HepG2 (cell line): ENCODE data around the gene KRI1. TPM values are rescaled to one million over a fixed set of nuclear protein-coding genes. Genes with fewer than 3 reads are reported as not detected.

Experiments used
- ERF ChIP-seq: IDR thresholded peaks from 2 replicates; pipeline ENCODE4 v1.6.1; 2018; ENCODE audit warnings: missing biosample characterization, missing genetic modification reagents
- FOXC1 ChIP-seq: sonication (generic); formaldehyde crosslinking; IDR thresholded peaks from 2 replicates; pipeline ENCODE4 v1.8.0; 2022; ENCODE audit warnings: mild to moderate bottlenecking, missing genetic modification reagents, borderline replicate concordance
- HNRNPL ChIP-seq: fragments of 200-400 bp; formaldehyde crosslinking; IDR thresholded peaks from 2 replicates; pipeline ENCODE4 v1.6.1; 2017; ENCODE audit warnings: mild to moderate bottlenecking, low read depth, low read length
- MEIS2 ChIP-seq: sonication (generic); formaldehyde crosslinking; IDR thresholded peaks from 2 replicates; pipeline ENCODE4 v1.9.0; 2021; ENCODE audit warnings: mild to moderate bottlenecking, missing genetic modification reagents
- MTF2 ChIP-seq: sonication (generic); formaldehyde crosslinking; IDR thresholded peaks from 2 replicates; pipeline ENCODE4 v1.5.0; 2020; ENCODE audit warnings: missing genetic modification reagents, borderline replicate concordance
- NAIF1 ChIP-seq: sonication (generic); formaldehyde crosslinking; IDR thresholded peaks from 2 replicates; pipeline ENCODE4 v1.5.0; 2020; ENCODE audit warnings: mild to moderate bottlenecking, missing genetic modification reagents, borderline replicate concordance
- NFKB2 ChIP-seq: sonication (generic); formaldehyde crosslinking; IDR thresholded peaks from 2 replicates; pipeline ENCODE4 v1.4.0; 2020; ENCODE audit warnings: missing genetic modification reagents, borderline replicate concordance
- ONECUT2 ChIP-seq: sonication (generic); formaldehyde crosslinking; IDR thresholded peaks from 2 replicates; pipeline ENCODE4 v1.4.0; 2020; ENCODE audit warnings: missing genetic modification reagents
- POLR2A ChIP-seq, 2 experiments: IDR thresholded peaks; 2 replicates each; pipeline ENCODE4 v1.6.1; 2011; ENCODE audit warnings: low read depth in 2 of 2, low read length in 2 of 2, mild to moderate bottlenecking in 1 of 2, moderate library complexity in 1 of 2; ENCODE audit not compliant: insufficient read depth in 1 of 2
- RFX1 ChIP-seq: fragments of 450-650 bp; IDR thresholded peaks from 2 replicates; pipeline ENCODE4 v1.6.1; 2017
- RFXAP ChIP-seq: sonication (generic); formaldehyde crosslinking; IDR thresholded peaks from 2 replicates; pipeline ENCODE4 v1.4.0; 2020; ENCODE audit warnings: missing genetic modification reagents, borderline replicate concordance
- SP4 ChIP-seq: sonication (generic); formaldehyde crosslinking; IDR thresholded peaks from 2 replicates; pipeline ENCODE4 v1.8.1; 2023; ENCODE audit warnings: mild to moderate bottlenecking, missing genetic modification reagents
- ZFX ChIP-seq: sonication (generic); formaldehyde crosslinking; IDR thresholded peaks from 2 replicates; pipeline ENCODE4 v1.4.0; 2020; ENCODE audit warnings: mild to moderate bottlenecking, low read depth, missing genetic modification reagents, moderate library complexity
- ZNF20 ChIP-seq: sonication (generic); formaldehyde crosslinking; IDR thresholded peaks from 2 replicates; pipeline ENCODE4 v1.4.0; 2020; ENCODE audit warnings: mild to moderate bottlenecking, moderate library complexity, missing genetic modification reagents
- ZNF530 ChIP-seq: sonication (generic); formaldehyde crosslinking; IDR thresholded peaks from 2 replicates; pipeline ENCODE4 v1.5.0; 2020; ENCODE audit warnings: low read depth, mild to moderate bottlenecking, missing genetic modification reagents
- ZNF660 ChIP-seq: sonication (generic); formaldehyde crosslinking; IDR thresholded peaks from 2 replicates; pipeline ENCODE4 v1.5.1; 2020; ENCODE audit warnings: mild to moderate bottlenecking, low read depth, missing genetic modification reagents, borderline replicate concordance
- polyA plus RNA-seq, 8 experiments: library from polyadenylated mRNA; depleted of rRNA in 3 of 8; stranded (reverse) in 7 of 8; unstranded in 1 of 8; fragments of >200 nt; fragmentation: Illumina TruSeq in 4 of 8; extraction: Trizol in 4 of 8; gene quantifications; 2 replicates each; pipeline versions ENCODE4 v1.2.1 to v1.2.3, GENCODE V29; 2011 to 2016; ENCODE audit warnings: low read depth in 4 of 8, missing spikeins in 1 of 8, mixed read lengths in 1 of 8; ENCODE audit not compliant: insufficient read depth in 1 of 8
- total RNA-seq, 5 experiments: library from RNA; depleted of rRNA; stranded (reverse); fragments of >200 nt; fragmentation: Illumina TruSeq; extraction: Trizol; gene quantifications; 2 replicates each; pipeline ENCODE4 v1.2.3, GENCODE V29; 2016; ENCODE audit warnings: low read depth in 1 of 5
- TF ChIP-seq, protein P1 (sequence below): sonication (generic); formaldehyde crosslinking; IDR thresholded peaks from 2 replicates; pipeline ENCODE4 v1.4.0; 2020; ENCODE audit warnings: missing genetic modification reagents
- TF ChIP-seq, protein P2 (sequence below): sonication (generic); formaldehyde crosslinking; conservative IDR thresholded peaks from 2 replicates; pipeline ENCODE4 v1.4.0; 2020; ENCODE audit warnings: missing genetic modification reagents
- TF ChIP-seq, protein P3 (sequence below): sonication (generic); formaldehyde crosslinking; IDR thresholded peaks from 2 replicates; pipeline ENCODE4 v1.5.0; 2020; ENCODE audit warnings: missing genetic modification reagents
- TF ChIP-seq, protein P4 (sequence below): sonication (generic); formaldehyde crosslinking; IDR thresholded peaks from 2 replicates; pipeline ENCODE4 v1.4.0; 2020; ENCODE audit warnings: mild to moderate bottlenecking, missing genetic modification reagents
- TF ChIP-seq, protein P5 (sequence below): sonication (generic); formaldehyde crosslinking; IDR thresholded peaks from 2 replicates; pipeline ENCODE4 v1.5.1; 2020; ENCODE audit warnings: missing genetic modification reagents, mild to moderate bottlenecking, borderline replicate concordance

KRI1 gene
- total and polyA plus RNA-seq, 2 of the 13 experiments (the other 11 are each of a cell fraction or from before 2014, with no cell fraction given): 9.1 to 11.7 TPM

DNA sequence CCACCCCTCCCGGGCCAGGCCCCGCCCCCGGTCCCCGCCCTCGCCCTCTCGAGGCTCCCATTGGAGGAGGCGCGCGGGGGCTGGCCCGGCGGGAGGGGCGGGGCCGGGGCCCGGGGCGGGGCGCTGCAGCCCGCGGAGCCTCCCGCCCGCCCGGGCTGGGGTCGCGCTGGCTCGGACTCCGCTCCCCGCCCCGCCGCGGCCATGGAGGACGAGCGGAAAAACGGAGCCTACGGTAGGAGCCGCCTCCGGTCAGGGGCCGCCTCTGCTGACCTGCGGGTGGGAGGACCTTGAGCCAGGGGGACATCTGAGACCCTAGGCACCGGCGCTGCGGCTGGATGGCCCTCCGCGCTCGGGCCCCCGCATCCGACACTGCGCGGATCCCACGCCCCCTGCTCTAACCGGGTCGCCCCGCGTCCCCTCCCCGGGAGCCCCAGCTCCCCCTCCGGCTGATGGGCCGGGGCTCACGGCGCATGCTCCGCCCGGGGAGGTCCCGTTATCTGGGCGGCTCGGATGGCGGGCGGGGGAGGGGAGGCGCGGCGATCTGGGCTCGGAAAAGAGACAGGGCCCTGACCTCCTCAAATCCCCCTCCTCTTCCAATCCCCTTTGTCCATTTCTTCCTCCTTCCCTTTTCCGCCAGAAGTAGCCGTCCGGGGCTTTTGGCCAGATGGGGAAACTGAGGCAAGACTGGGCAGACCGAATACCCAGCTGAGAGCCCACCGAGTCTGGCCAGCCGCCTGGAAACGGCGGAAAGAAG lies 36.7 kb upstream of the KRI1 start (continued):
- TF ChIP-seq, protein P1, sequence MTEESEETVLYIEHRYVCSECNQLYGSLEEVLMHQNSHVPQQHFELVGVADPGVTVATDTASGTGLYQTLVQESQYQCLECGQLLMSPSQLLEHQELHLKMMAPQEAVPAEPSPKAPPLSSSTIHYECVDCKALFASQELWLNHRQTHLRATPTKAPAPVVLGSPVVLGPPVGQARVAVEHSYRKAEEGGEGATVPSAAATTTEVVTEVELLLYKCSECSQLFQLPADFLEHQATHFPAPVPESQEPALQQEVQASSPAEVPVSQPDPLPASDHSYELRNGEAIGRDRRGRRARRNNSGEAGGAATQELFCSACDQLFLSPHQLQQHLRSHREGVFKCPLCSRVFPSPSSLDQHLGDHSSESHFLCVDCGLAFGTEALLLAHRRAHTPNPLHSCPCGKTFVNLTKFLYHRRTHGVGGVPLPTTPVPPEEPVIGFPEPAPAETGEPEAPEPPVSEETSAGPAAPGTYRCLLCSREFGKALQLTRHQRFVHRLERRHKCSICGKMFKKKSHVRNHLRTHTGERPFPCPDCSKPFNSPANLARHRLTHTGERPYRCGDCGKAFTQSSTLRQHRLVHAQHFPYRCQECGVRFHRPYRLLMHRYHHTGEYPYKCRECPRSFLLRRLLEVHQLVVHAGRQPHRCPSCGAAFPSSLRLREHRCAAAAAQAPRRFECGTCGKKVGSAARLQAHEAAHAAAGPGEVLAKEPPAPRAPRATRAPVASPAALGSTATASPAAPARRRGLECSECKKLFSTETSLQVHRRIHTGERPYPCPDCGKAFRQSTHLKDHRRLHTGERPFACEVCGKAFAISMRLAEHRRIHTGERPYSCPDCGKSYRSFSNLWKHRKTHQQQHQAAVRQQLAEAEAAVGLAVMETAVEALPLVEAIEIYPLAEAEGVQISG (CRISPR knock-in tag): peak; percentile 3; the same call in 1 of the 2 replicates
- TF ChIP-seq ZNF20 (no peak), NFKB2 (CRISPR knock-in tag) (no peak), POLR2A (IDR thresholded peaks at IDR 0.05; ENCODE audit: insufficient read depth in 1 of 2, low read depth in 2 of 2, low read length in 2 of 2) (peak in 1 of 2 experiments; percentile 69; a peak in 2 of 4 replicates), HNRNPL (no peak), ZNF660 (no peak), SP4 (CRISPR knock-in tag) (no peak), MTF2 (CRISPR knock-in tag) (peak; percentile 68; the same call in 1 of the 2 replicates), MEIS2 (no peak), ERF (CRISPR knock-in tag) (0 out of 2 replicates have a peak, but pooled peaks have one; percentile 16), ZFX (peak; percentile 38; the same call in 1 of the 2 replicates), RFX1 (no peak), RFXAP (CRISPR knock-in tag) (no peak), NAIF1 (CRISPR knock-in tag) (no peak), FOXC1 (CRISPR knock-in tag) (peak; percentile 69; the same call in 1 of the 2 replicates), ZNF530 (no peak), ONECUT2 (no peak)
- TF ChIP-seq, protein P2, sequence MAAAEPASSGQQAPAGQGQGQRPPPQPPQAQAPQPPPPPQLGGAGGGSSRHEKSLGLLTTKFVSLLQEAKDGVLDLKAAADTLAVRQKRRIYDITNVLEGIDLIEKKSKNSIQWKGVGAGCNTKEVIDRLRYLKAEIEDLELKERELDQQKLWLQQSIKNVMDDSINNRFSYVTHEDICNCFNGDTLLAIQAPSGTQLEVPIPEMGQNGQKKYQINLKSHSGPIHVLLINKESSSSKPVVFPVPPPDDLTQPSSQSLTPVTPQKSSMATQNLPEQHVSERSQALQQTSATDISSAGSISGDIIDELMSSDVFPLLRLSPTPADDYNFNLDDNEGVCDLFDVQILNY (CRISPR knock-in tag): 0 out of 2 replicates have a peak, but pooled peaks have one; percentile 24
- TF ChIP-seq, protein P3, sequence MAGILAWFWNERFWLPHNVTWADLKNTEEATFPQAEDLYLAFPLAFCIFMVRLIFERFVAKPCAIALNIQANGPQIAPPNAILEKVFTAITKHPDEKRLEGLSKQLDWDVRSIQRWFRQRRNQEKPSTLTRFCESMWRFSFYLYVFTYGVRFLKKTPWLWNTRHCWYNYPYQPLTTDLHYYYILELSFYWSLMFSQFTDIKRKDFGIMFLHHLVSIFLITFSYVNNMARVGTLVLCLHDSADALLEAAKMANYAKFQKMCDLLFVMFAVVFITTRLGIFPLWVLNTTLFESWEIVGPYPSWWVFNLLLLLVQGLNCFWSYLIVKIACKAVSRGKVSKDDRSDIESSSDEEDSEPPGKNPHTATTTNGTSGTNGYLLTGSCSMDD (CRISPR knock-in tag): no peak
- TF ChIP-seq, protein P4, sequence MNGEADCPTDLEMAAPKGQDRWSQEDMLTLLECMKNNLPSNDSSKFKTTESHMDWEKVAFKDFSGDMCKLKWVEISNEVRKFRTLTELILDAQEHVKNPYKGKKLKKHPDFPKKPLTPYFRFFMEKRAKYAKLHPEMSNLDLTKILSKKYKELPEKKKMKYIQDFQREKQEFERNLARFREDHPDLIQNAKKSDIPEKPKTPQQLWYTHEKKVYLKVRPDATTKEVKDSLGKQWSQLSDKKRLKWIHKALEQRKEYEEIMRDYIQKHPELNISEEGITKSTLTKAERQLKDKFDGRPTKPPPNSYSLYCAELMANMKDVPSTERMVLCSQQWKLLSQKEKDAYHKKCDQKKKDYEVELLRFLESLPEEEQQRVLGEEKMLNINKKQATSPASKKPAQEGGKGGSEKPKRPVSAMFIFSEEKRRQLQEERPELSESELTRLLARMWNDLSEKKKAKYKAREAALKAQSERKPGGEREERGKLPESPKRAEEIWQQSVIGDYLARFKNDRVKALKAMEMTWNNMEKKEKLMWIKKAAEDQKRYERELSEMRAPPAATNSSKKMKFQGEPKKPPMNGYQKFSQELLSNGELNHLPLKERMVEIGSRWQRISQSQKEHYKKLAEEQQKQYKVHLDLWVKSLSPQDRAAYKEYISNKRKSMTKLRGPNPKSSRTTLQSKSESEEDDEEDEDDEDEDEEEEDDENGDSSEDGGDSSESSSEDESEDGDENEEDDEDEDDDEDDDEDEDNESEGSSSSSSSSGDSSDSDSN (CRISPR knock-in tag): peak; percentile 41; the same call in 1 of the 2 replicates
- TF ChIP-seq, protein P5, sequence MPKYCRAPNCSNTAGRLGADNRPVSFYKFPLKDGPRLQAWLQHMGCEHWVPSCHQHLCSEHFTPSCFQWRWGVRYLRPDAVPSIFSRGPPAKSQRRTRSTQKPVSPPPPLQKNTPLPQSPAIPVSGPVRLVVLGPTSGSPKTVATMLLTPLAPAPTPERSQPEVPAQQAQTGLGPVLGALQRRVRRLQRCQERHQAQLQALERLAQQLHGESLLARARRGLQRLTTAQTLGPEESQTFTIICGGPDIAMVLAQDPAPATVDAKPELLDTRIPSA (CRISPR knock-in tag): no peak
